COLO668 (cell line): ENCODE measurements around the gene ALDH3B1.
A peak's percentile ranks its signal among the peaks of the same experiment; 100 is the strongest.

ENCODE experiments used
- DNase-seq: peaks from one replicate; lab custom pipeline; 2025; ENCODE audit not compliant: unreplicated experiment; lab: John Stamatoyannopoulos, UW

ALDH3B1 gene

DNA sequence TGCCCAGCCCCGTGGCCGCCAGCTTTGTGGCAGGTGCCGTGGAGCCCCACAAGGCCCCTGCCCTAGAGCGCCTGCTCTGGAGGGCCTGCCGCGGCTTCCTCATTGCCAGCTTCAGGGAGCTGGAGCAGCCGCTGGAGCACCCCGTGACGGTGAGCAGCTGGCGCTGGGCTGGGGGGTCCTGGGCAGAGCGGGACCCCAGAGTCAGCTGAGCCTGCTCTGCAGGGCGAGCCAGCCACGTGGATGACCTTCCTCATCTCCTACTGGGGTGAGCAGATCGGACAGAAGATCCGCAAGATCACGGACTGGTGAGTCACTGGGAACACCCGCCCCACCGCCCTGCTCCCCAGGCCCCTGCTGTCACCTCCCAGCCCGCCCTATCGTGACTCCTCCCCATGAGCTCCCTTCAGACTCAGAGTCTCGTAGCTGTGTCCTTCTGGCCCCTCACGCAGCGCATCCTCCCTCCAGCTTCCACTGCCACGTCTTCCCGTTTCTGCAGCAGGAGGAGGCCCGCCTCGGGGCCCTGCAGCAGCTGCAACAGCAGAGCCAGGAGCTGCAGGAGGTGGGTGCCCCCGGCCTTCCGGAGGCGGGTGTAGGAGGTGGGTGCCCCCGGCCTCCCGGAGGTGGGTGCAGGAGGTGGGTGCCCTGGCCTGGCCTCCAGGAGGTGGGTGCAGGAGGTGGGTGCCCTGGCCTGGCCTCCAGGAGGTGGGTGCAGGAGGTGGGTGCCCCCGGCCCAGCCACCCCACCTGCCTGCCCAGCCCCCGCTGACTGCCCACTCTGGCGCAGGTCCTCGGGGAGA, 33.4 kb downstream of the ALDH3B1 start:
- DNase-seq: peak; percentile 86

DNA sequence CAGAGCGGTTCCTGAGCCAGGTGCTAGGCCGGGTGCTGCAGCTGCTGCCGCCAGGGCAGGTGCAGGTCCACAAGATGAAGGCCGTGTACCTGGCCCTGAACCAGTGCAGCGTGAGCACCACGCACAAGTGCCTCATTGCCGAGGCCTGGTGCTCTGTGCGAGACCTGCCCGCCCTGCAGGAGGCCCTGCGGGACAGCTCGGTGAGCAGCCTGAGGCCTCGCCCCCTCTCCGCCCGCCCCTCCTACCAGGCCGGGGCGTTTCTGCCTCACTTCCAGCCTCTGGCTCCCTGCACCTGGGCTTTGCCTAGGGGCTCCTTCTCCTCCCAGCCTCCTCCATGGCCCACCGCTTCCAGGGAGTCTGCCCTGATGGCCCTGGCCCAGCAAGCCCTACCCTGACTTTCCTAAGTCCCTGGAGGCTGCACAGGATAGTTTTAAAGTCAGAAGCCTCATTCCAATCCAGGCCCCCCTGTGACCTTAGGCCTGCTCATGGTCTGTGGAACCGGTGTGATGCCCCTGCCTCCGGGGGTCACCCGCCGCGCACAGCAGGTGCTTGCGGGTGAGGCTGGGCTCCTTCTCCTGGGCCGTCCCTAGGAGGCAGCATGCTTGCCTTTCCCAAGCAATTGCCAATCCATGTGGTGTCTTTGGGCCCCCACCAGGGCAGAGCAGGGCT, 34.2 kb downstream of the ALDH3B1 start:
- peak; percentile 86 for DNase-seq

DNA sequence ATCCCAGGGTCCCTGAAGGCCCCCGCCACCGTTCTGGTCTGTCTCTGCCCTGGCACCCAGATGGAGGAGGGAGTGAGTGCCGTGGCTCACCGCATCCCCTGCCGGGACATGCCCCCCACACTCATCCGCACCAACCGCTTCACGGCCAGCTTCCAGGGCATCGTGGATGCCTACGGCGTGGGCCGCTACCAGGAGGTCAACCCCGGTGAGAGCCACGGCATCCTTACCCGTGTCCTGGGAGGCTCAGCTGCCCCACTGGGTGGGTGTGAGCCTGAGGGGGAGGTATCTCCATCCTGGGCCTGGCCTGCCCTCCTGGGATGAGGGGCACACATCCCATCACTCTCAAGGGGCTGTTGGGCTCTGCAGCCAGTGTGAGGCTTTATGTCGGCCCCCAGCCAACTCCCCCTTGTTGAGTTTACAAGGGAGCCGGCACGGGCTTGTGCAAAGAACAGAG, 34.8 kb downstream of the ALDH3B1 start:
- no peak for DNase-seq

DNA sequence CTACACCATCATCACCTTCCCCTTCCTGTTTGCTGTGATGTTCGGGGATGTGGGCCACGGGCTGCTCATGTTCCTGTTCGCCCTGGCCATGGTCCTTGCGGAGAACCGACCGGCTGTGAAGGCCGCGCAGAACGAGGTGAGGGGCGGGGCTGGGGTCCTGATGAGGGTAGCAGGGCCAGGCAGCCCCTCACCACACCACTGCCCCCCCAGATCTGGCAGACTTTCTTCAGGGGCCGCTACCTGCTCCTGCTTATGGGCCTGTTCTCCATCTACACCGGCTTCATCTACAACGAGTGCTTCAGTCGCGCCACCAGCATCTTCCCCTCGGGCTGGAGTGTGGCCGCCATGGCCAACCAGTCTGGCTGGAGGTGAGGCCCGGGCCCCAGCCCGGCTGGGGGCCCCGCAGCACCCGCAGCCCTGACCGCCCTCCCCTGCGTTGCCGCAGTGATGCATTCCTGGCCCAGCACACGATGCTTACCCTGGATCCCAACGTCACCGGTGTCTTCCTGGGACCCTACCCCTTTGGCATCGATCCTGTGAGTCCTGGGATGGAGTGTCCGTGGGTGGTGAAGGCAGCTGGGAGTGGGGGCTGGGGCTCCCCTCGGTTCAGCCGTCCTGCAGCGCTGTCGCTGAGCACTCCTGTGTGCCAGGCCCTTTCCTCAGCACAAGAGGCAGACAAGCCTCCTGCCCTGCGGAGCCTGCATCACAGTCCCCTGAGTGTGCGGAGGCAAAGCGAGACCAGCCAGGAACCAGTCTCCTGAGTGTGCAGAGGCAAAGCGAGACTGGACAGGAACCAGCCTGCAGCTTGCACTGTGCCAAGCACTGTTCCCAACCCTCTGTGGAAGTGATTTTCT, 37.5 kb downstream of the ALDH3B1 start:
- no peak for DNase-seq

DNA sequence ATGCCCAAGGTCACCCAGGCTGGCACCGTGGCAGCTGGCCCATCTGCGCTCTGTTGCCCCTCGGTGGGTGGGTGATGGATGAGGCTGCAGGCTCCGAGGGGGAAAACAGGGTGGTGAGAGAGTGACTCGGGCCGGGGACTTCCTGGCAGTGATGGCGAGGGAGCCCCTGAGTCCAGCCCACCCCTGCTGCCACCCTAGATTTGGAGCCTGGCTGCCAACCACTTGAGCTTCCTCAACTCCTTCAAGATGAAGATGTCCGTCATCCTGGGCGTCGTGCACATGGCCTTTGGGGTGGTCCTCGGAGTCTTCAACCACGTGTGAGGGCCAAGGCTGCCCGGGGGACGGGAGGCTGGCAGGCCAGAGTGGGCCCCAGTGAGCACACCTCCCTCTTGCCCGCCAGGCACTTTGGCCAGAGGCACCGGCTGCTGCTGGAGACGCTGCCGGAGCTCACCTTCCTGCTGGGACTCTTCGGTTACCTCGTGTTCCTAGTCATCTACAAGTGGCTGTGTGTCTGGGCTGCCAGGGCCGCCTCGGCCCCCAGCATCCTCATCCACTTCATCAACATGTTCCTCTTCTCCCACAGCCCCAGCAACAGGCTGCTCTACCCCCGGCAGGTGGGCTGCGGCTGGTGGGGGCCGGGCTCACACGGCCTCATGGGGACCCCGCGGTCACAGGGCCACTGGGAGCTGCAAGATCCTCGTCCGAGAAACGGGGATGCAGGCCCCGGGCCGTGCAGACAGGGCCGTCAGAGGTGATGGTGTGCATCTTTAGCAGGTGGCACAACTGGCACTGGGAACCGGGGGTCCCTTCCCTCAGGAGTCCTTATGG, 38.8 kb downstream of the ALDH3B1 start:
- no peak for DNase-seq

DNA sequence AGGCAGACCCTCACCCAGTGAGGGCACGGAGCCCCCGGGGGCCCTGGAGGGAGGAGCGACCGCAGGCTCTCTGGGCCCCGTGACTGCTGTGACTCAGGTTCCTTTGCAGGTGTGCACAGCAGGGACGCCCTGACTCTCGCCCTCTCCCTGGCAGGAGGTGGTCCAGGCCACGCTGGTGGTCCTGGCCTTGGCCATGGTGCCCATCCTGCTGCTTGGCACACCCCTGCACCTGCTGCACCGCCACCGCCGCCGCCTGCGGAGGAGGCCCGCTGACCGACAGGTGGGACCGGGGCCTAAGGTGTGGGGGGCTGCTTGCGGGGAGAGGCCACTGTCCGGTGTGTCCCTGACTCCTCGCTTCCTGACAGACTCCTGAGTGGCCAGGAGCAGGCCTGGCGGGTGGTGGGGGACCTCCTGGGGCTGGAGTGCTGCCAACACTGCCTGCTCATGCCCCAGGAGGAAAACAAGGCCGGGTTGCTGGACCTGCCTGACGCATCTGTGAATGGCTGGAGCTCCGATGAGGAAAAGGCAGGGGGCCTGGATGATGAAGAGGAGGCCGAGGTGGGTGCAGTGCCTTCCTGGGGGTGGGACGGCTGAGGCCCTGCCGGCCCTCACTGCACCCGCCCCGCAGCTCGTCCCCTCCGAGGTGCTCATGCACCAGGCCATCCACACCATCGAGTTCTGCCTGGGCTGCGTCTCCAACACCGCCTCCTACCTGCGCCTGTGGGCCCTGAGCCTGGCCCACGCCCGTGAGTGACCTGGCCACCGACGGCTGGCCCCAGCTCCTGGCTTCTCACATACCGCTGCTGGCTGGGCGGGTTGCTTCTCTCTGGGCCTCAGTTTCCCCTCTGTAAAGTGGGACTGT, 39.6 kb downstream of the ALDH3B1 start:
- no peak for DNase-seq

DNA sequence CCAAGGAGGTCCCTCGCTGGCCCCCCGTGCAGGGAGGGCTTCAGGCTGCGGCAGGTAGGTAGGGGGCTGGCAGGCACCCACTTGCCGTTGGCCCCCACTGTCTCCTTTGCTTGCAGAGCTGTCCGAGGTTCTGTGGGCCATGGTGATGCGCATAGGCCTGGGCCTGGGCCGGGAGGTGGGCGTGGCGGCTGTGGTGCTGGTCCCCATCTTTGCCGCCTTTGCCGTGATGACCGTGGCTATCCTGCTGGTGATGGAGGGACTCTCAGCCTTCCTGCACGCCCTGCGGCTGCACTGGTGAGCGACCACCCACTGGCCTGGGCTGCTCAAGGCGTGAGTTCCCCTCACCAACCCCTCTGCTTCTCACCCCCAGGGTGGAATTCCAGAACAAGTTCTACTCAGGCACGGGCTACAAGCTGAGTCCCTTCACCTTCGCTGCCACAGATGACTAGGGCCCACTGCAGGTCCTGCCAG, 40.3 kb downstream of the ALDH3B1 start:
- no peak for DNase-seq

DNA sequence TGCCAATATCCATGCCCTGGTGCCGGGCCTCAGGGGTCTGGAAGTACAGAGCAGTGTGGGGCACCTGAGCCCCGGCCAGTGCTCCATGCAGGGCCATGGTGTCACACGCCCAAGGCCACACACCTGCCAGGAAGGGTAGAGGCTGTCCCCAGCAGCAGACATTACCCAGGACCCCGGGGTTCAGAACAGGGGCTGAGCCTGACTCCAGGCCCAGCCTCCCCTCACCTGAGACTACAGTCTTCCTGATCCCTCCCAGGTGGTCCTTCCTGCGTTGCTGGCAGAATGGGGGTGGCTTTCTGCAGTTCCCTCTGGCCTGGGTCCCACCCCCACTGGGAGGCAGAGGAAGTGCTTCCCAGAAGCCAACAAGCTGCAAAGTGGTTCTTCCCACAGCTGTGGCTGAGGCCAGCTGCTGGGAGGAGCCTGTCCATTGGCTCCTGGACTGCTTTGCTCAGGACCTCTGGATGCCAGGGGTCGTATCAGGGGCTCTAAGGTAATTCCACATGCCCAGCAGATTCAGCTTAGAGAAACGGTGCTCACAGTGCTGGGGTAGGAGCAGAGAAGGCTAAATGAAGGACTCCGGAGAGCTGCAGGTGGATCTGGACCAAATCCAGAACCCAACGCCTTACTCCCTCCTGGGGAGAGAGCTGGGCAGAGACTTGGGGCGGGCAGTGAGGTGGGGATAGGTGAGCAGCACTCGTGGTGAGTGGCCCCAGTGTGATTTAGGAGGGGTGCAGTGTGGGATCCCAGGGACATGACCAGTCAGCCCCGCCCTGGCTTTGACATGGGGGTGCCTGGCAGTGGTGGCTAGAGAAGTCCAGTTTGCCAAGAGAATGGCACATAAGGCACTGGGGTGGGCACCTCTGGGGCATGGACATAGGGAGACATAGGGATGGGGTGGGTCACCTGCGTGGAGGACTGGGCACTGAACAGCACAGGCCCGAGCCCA, 41.3 kb downstream of the ALDH3B1 start:
- DNase-seq: no peak

DNA sequence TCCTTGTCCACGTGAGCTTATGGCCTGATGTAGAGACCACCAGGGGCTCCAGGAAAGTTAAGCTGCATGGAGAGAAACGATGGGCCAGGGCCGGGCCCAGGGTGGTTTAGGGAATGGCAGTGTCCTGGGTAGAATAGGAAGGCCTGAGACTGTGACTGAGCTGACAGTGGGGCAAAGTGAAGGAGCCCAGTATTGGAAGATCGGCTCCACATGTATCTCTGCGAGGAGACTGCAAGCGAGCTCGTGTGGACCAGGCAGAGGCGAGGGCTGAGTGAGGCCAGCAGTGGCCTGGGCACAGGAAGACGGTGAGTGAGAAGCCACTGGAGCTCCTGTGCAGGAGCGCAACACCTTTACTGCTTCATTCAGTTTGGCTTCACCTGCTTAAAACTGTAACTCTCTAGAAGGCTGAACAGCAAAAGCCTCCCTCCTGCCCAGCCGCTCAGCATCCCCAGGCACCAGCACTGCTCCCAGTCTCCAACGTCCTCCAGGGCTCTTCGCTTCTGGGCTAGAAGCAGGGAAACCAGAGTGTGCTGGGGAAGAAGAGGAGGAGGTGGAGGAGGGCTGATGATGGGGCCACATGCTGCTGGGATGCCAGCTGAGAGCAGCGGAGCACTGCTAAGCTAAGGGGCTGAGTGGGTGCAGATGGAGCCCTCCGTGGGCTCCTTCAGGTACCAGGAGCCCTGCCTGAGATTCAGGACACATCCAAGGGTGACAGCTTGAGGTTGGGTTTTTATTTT, 42.2 kb downstream of the ALDH3B1 start:
- no peak for DNase-seq

DNA sequence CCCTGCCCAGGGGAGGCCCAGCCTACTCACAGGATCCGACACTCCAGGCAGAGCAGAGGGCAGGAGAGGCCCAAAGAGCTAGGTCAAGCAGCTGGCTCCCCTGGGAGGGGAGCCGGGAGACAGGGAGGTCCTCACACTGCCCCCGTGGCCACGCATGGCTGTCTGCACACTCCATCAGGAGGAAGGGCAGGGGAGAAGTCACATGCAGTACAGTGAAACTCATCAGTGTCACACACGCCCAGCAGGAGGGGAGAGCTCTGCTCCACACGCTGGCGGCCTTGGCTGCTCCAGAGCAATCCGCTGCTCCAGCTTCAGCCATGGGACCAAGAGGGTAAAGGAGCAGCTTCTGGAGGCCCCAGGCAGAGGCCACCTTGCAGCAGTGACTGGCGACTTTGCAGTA, 43.0 kb downstream of the ALDH3B1 start:
- no peak for DNase-seq

DNA sequence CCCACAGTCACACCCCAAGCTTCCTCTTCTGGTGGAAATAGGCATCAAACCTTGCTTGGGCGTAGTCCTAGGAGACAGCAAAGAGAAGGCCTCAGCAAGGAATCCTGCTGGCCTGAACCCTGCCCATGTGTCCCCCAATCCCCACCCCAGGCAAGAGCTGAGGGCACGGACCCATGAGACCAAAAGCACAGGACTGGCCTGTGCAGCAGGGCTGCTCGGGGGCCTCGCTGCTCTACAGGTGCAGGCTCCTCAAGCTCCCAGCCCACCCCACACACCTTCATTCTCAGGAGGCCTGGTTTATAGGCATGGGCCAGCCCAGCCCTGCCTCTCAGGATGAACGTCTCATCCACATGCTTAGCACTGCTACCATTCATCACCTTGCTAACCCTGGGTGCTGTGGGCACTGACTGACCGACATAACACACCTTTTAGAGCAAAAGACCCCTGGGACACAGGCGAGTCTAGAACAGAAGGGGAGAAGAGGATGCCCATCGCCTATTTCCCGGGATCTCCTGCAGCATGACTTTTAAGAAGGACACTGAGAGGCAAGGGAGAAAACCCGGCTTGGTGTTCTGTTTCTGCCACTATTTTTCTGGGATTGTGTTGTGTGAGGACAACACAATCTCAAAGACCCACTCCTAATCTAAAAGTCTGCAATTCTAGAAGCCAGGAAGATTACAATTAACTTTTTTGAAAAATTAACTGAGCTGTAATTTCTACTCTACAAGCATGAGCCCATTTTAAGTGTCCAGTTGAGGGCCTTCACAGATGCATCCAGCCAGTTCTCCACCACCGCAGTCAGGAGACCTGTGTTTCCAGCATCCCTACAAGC, 44.1 kb downstream of the ALDH3B1 start:
- no peak for DNase-seq

DNA sequence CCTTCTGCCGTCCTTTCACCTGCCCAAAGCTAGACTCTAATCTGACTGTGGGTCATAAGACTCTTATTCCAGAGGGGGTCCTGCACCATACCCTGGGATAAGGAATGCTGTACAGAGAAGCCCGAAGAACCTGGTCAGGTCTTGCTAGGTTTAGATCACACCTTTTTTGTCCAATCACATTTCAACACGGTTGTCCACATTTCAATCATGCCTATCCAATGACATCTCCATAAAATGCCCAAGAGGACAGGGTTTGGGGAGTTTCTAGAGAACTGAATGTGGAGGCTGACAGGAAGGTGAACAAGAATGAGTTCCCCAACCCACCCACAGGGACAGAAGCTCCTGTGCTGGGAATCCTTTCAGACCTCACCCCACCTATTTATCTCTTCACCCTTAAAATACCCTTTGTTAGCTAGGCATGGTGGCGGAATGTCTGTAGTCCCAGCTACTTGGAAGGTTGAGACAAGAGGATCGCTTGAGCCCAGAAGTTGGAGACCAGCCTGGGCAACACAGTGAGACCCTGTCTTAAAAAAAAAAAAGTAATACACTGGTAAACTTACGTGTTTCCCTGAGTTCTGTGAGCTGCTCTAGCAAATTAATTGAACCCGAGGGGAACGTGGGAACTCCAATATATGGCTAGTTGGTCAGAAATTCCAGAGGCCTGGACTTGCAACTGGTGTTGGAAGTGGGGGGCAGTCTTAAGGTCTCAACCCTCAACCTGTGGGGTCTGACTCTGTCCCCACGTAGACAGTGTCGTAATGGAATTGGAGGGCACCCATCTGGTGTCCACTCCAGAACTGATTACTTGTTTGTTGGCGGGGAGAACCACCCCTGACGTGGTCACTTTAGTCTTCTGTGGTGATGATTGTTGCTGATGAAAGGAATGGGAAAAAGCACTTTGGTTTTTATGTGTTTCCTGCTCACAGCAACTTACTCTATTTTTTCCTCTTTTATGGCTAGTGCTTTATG, 46.5 kb downstream of the ALDH3B1 start:
- DNase-seq: no peak

DNA sequence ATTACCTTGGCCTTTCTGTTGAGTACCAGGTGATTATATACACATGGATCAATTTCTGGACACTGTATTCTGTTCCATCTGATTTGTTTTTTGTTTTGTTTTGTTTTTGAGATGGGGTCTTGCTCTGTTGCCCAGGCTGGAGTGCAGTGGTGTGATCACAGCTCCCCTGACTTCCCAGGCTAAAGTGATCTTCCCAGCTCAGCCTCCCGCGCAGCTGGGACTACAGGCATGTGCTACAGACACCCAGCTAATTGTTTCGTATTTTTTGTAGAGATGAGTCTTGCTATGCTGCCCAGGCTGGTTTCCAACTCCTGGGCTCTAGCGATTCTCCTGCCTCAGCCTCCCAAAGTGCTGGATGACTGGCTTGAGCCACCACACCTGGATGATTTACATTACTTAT, 47.7 kb downstream of the ALDH3B1 start:
- DNase-seq: no peak

DNA sequence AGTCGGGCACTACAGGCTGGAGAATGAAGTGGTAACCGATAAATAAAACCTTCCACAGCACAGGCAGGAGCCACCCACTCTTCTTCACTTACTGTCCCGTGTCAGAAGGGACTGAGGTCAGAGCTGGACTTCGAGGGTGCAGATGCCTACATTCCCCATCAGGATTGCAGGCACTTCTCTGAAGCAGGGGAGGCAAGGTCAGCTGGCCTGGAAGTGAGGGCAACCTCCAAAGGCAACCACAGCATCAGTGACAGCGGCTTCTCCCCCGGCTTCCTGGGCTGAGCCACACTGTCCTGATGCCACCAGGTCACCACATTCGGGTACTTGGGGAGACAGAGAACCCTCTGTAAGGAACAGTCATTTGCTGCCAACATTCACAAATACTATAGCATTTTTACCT, 51.4 kb downstream of the ALDH3B1 start:
- no peak for DNase-seq

DNA sequence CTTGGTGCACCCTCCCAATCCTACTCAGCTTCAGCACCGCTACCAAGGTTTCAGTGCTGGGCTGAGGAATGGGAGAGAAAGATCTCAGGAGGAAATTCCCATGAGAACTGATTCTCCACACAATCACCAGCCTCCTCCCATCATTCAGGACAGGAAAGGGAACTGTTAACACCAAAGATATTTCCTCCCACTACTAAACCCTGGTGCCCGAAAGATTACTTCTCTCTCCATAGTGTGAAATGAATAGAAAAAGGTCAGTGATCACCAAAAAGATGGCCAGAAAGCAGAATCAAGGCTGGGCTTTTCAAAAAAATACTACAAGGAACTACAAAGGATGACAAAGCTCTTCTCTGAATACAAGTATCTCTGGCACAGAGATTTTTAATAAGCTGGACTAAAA, 54.8 kb downstream of the ALDH3B1 start:
- DNase-seq: no peak

DNA sequence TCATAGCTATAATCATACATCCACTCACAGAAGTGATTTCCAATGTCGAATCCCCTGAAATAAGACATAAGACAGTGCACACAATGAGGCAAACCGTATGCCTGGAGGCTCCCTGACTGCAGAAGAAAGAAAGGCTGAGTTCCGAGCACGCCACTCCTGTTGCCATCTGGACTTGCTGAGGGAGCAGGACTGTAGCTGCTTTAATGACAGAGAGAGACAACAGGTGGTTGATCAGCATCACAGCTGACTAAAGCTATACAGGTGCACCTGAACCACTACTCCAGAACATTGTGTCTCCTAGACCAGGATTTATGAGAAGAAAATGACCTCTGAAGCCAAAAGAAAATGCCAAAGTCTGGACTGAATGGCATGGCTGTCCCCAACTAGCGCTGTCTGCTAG, 55.7 kb downstream of the ALDH3B1 start:
- DNase-seq: no peak
